Sigmoid colon (tissue), 7 donors: Measurements from ENCODE around the gene FOXD1. TPM values are rescaled to one million over a fixed set of nuclear protein-coding genes. Genes with fewer than 3 reads are reported as not detected.

Experiments
- DNase-seq: peaks from one replicate; pipeline ENCODE4 v3.0.0-alpha.2; 2019
- H3K27ac ChIP-seq, 4 donors: fragments of 200-600 bp; sonication (generic); one replicate each; pipeline ENCODE4 v1.5.1; 2016 to 2019; ENCODE audit warnings: mild to moderate bottlenecking in 1 of 4
- H3K27me3 ChIP-seq, 3 donors: fragments of 200-600 bp; sonication (generic); one replicate each; pipeline ENCODE4 v1.5.1; 2019; ENCODE audit warnings: mild to moderate bottlenecking in 1 of 3
- H3K36me3 ChIP-seq, 4 donors: fragments of 200-600 bp; sonication (generic); one replicate each; pipeline ENCODE4 v1.5.1; 2016 to 2019
- H3K4me1 ChIP-seq, 4 donors: fragments of 200-600 bp; sonication (generic); one replicate each; pipeline ENCODE4 v1.5.1; 2017 to 2019
- H3K4me3 ChIP-seq, 4 donors: fragments of 200-600 bp; sonication (generic); one replicate each; pipeline ENCODE4 v1.5.1; 2017 to 2019; ENCODE audit warnings: mild to moderate bottlenecking in 2 of 4, moderate library complexity in 1 of 4
- H3K9me3 ChIP-seq, 4 donors: fragments of 200-600 bp in 3 of 4; sonication (generic) in 3 of 4; one replicate each; pipeline versions ENCODE4 v1.5.1 to v1.6.1; 2013 to 2019
- CTCF ChIP-seq, 4 experiments: fragments of 450-650 bp in 3 of 4; fragments of 200-600 bp in 1 of 4; IDR thresholded peaks; one replicate each; pipeline ENCODE4 v1.5.1; 2016 to 2019; ENCODE audit warnings: antibody characterized with exemption in 4 of 4, mild to moderate bottlenecking in 3 of 4, moderate library complexity in 2 of 4
- EP300 ChIP-seq, 4 donors: sonication (generic); formaldehyde crosslinking; IDR thresholded peaks; one replicate each; pipeline ENCODE4 v1.6.1; 2017; ENCODE audit warnings: antibody characterized with exemption in 4 of 4
- POLR2A ChIP-seq, 2 donors: fragments of 450-650 bp; IDR thresholded peaks; one replicate each; pipeline ENCODE4 v1.6.1; 2016; ENCODE audit warnings: antibody characterized with exemption in 2 of 2, mild to moderate bottlenecking in 2 of 2, moderate library complexity in 2 of 2
- POLR2AphosphoS5 ChIP-seq, 4 donors: sonication (generic); formaldehyde crosslinking; IDR thresholded peaks; one replicate each; pipeline ENCODE4 v1.6.1; 2017; ENCODE audit warnings: antibody characterized with exemption in 4 of 4
- WGBS, 2 donors: extraction: QIAGEN DNeasy Blood & Tissue Kit; methylation state at CpG; one replicate each; pipeline ENCODE4 v1.1.7; 2013; 5-methylcytosine and 5-hydroxymethylcytosine counted together
- intact Hi-C: fragments of 100-400 bp; cut with DNase I; formaldehyde crosslinking; loops from one replicate; pipeline ENCODE4 v1.15.1; 2023
- polyA plus RNA-seq, 3 donors: library from polyadenylated mRNA; stranded (reverse); fragments of 200-250 nt; gene quantifications; one replicate each; pipeline ENCODE4 v1.2.3, GENCODE V29; 2013
- total RNA-seq, 4 donors: library from RNA; depleted of rRNA; stranded (reverse); fragments of >200 nt; gene quantifications; one replicate each; pipeline ENCODE4 v1.1.0, GENCODE V29; 2016
- donor health status: healthy with polysubstance abuse.
- donor health status: Bipolar disorder and iron deficiency.
- donor health status: healthy.

FOXD1 gene
- total and polyA plus RNA-seq, 7 donors, result 0.09 to 0.49 (median 0.36) TPM; not detected in 4

GRCh38 chr5:73442996-73443627 lies 5.5 kb downstream of the FOXD1 start:
- TF ChIP-seq EP300 (IDR thresholded peaks at IDR 0.05) (no peak), POLR2AphosphoS5 (IDR thresholded peaks at IDR 0.05) (no peak), CTCF (IDR thresholded peaks at IDR 0.05) (no peak), POLR2A (IDR thresholded peaks at IDR 0.05) (no peak)
- H3K4me3 ChIP-seq, result no peak overlapping the region
- no peak for DNase-seq
- whole genome bisulfite sequencing, 2 donors, result 16% methylated on average over 4 of the region's 4 CpGs
- intact Hi-C loops, result loop anchor here (10.0 kb wide), 1 partner anchor 68 kb away; no protein-coding TSS in a partner anchor
- no peaks in the 10 kb centered on the region for H3K9me3 ChIP-seq
- peaks cover 0 to 14% (median 8%) of the 10 kb centered on the region in 4 donors for H3K4me1 ChIP-seq
- peaks cover 69 to 94% (median 86%) of the 10 kb centered on the region in 3 donors for H3K27me3 ChIP-seq
- H3K27ac ChIP-seq, result no peak overlapping the region
- no peaks in the 10 kb centered on the region for H3K36me3 ChIP-seq

GRCh38 chr5:73442231-73442811 lies 6.3 kb downstream of the FOXD1 start:
- Histone ChIP-seq H3K36me3 (no peaks in the 10 kb centered on the region), H3K9me3 (no peaks in the 10 kb centered on the region), H3K27me3 (peaks cover 73 to 95% (median 93%) of the 10 kb centered on the region in 3 donors), H3K4me1 (peaks cover 0 to 17% (median 14%) of the 10 kb centered on the region in 4 donors), H3K27ac (no peak overlapping the region), H3K4me3 (no peak overlapping the region)
- intact Hi-C loops, result loop anchor here (10.0 kb wide), 1 partner anchor 68 kb away; no protein-coding TSS in a partner anchor
- TF ChIP-seq POLR2AphosphoS5 (IDR thresholded peaks at IDR 0.05) (no peak), POLR2A (IDR thresholded peaks at IDR 0.05) (no peak), EP300 (IDR thresholded peaks at IDR 0.05) (no peak), CTCF (IDR thresholded peaks at IDR 0.05) (no peak)
- no peak for DNase-seq
- WGBS, 2 donors, result 19 to 20% methylated on average over 7 of the region's 7 CpGs

- Histone ChIP-seq H3K27me3 (peaks cover 78 to 98% (median 97%) of the 10 kb centered on the region in 3 donors), H3K4me1 (peaks cover 0 to 21% (median 17%) of the 10 kb centered on the region in 4 donors), H3K27ac (no peak overlapping the region), H3K4me3 (no peak overlapping the region), H3K9me3 (no peaks in the 10 kb centered on the region), H3K36me3 (no peaks in the 10 kb centered on the region)
- no peak for DNase-seq
- intact Hi-C loops, result loop anchor here (10.0 kb wide), 1 partner anchor 67 kb away; no protein-coding TSS in a partner anchor
- no peak for TF ChIP-seq POLR2AphosphoS5 (IDR thresholded peaks at IDR 0.05)
- TF ChIP-seq EP300 (IDR thresholded peaks at IDR 0.05), result no peak
- no peak for TF ChIP-seq POLR2A (IDR thresholded peaks at IDR 0.05)
- TF ChIP-seq CTCF (IDR thresholded peaks at IDR 0.05), result no peak
These were observed 7.2 kb downstream of the FOXD1 start for GRCh38 chr5:73441378-73441777.

GRCh38 chr5:73440262-73440661 lies 8.3 kb downstream of the FOXD1 start:
- Histone ChIP-seq H3K36me3 (no peaks in the 10 kb centered on the region), H3K4me3 (no peak overlapping the region), H3K27ac (no peak overlapping the region), H3K4me1 (peaks cover 0 to 24% (median 18%) of the 10 kb centered on the region in 4 donors), H3K27me3 (peaks cover 78 to 98% (median 97%) of the 10 kb centered on the region in 3 donors), H3K9me3 (no peaks in the 10 kb centered on the region)
- TF ChIP-seq POLR2A (IDR thresholded peaks at IDR 0.05), result no peak
- TF ChIP-seq CTCF (IDR thresholded peaks at IDR 0.05), result no peak
- TF ChIP-seq POLR2AphosphoS5 (IDR thresholded peaks at IDR 0.05), result no peak
- no peak for TF ChIP-seq EP300 (IDR thresholded peaks at IDR 0.05)
- intact Hi-C loops, result loop anchor here (10.0 kb wide), 1 partner anchor 65 kb away; no protein-coding TSS in a partner anchor
- WGBS, 2 donors, result 61 to 75% methylated on average over 1 of the region's 1 CpG
- DNase-seq, result no peak
